ENCODE results near the gene CDC27. TPM values are rescaled to one million over a fixed set of nuclear protein-coding genes. Genes with fewer than 3 reads are reported as not detected.
"Not testable (repeated sequence)": the region's sequence is repeated elsewhere in the genome, so short reads cannot be mapped to it uniquely, and the experiment has no call there.

CDC27 gene
- total and polyA plus RNA-seq, 2 donors (not counting 3 experiments of a cell fraction or from before 2014, with no cell fraction given) = 76.1 to 172 TPM

GRCh38 chr17:47168896-47169295 lies 20.2 kb downstream of the CDC27 start:
- intact Hi-C loops (cut with micrococcal nuclease); H3K9me3 ChIP-seq (replicated peaks; ENCODE audit: control insufficient read depth, insufficient read depth, low read length); H4K20me1 ChIP-seq (replicated peaks; ENCODE audit: control insufficient read depth, extremely low read depth, insufficient read depth, low read length); H3K9ac ChIP-seq (replicated peaks; ENCODE audit: extremely low read depth, insufficient read depth, low read length); dilution Hi-C loops (cut with MboI; ENCODE audit: extremely low pct_ligation_motif_present, low sequenced_read_pairs); CTCF ChIA-PET; H3K4me2 ChIP-seq (ENCODE audit: insufficient read depth, low read length); H3K9me1 ChIP-seq (replicated peaks; ENCODE audit: control insufficient read depth, extremely low read depth, insufficient read depth, low read length); BruUV-seq (replicated peaks); DNase-seq (ENCODE audit: low read depth, low spot score); H3K4me3 ChIP-seq (replicated peaks in 1 of 3; ENCODE audit: insufficient read depth in 1 of 3, low read depth in 1 of 3, low read length in 3 of 3); H3K27ac ChIP-seq (ENCODE audit: insufficient read depth, low read depth, low read length); H3K27me3 ChIP-seq (ENCODE audit: control insufficient read depth in 2 of 2, insufficient read depth in 2 of 2, low read length in 2 of 2); POLR2A ChIA-PET; H2AFZ ChIP-seq (ENCODE audit: low read depth, low read length); FAIRE-seq: not testable (repeated sequence)
- Histone ChIP-seq H3K36me3 (ENCODE audit: control insufficient read depth in 2 of 2, extremely low read depth in 1 of 2, insufficient read depth in 2 of 2, low read length in 2 of 2) (peaks cover 9 to 22% of the 10 kb centered on the region in 2 experiments), H3K4me1 (ENCODE audit: control insufficient read depth, extremely low read depth, insufficient read depth, low read length) (peaks cover 11% of the 10 kb centered on the region), H3K79me2 (ENCODE audit: control insufficient read depth, insufficient read depth, low read length) (peaks cover 75% of the 10 kb centered on the region)

- H3K9me1 ChIP-seq (replicated peaks; ENCODE audit: control insufficient read depth, extremely low read depth, insufficient read depth, low read length); H3K9ac ChIP-seq (replicated peaks; ENCODE audit: extremely low read depth, insufficient read depth, low read length); DNase-seq (ENCODE audit: low read depth, low spot score); intact Hi-C loops (cut with micrococcal nuclease); H3K27ac ChIP-seq (ENCODE audit: insufficient read depth, low read depth, low read length); H3K4me3 ChIP-seq (replicated peaks in 1 of 3; ENCODE audit: insufficient read depth in 1 of 3, low read depth in 1 of 3, low read length in 3 of 3); H4K20me1 ChIP-seq (replicated peaks; ENCODE audit: control insufficient read depth, extremely low read depth, insufficient read depth, low read length); H3K4me2 ChIP-seq (ENCODE audit: insufficient read depth, low read length); H2AFZ ChIP-seq (ENCODE audit: low read depth, low read length); H3K9me3 ChIP-seq (replicated peaks; ENCODE audit: control insufficient read depth, insufficient read depth, low read length); FAIRE-seq; BruUV-seq (replicated peaks); POLR2A ChIA-PET; H3K27me3 ChIP-seq (ENCODE audit: control insufficient read depth in 2 of 2, insufficient read depth in 2 of 2, low read length in 2 of 2); dilution Hi-C loops (cut with MboI; ENCODE audit: extremely low pct_ligation_motif_present, low sequenced_read_pairs); CTCF ChIA-PET; H3K4me1 ChIP-seq (ENCODE audit: control insufficient read depth, extremely low read depth, insufficient read depth, low read length): not testable (repeated sequence)
- peaks cover 67% of the 10 kb centered on the region for H3K79me2 ChIP-seq (ENCODE audit: control insufficient read depth, insufficient read depth, low read length)
- peaks cover 9 to 18% of the 10 kb centered on the region in 2 experiments for H3K36me3 ChIP-seq (ENCODE audit: control insufficient read depth in 2 of 2, extremely low read depth in 1 of 2, insufficient read depth in 2 of 2, low read length in 2 of 2)
These were observed 22.2 kb downstream of the CDC27 start for GRCh38 chr17:47166854-47167253.

GRCh38 chr17:47165137-47165536 lies 24.0 kb downstream of the CDC27 start:
- Histone ChIP-seq H3K9ac (replicated peaks; ENCODE audit: extremely low read depth, insufficient read depth, low read length) (no peak overlapping the region), H3K4me3 (replicated peaks in 1 of 3; ENCODE audit: insufficient read depth in 1 of 3, low read depth in 1 of 3, low read length in 3 of 3) (no peak overlapping the region), H2AFZ (ENCODE audit: low read depth, low read length) (no peak overlapping the region), H3K36me3 (ENCODE audit: control insufficient read depth in 2 of 2, extremely low read depth in 1 of 2, insufficient read depth in 2 of 2, low read length in 2 of 2) (peaks cover 9 to 19% of the 10 kb centered on the region in 2 experiments), H3K9me3 (replicated peaks; ENCODE audit: control insufficient read depth, insufficient read depth, low read length) (no peaks in the 10 kb centered on the region), H3K79me2 (ENCODE audit: control insufficient read depth, insufficient read depth, low read length) (peaks cover 55% of the 10 kb centered on the region), H3K9me1 (replicated peaks; ENCODE audit: control insufficient read depth, extremely low read depth, insufficient read depth, low read length) (no peaks in the 10 kb centered on the region), H3K4me1 (ENCODE audit: control insufficient read depth, extremely low read depth, insufficient read depth, low read length) (no peaks in the 10 kb centered on the region), H4K20me1 (replicated peaks; ENCODE audit: control insufficient read depth, extremely low read depth, insufficient read depth, low read length) (no peaks in the 10 kb centered on the region), H3K27ac (ENCODE audit: insufficient read depth, low read depth, low read length) (no peak overlapping the region), H3K27me3 (ENCODE audit: control insufficient read depth in 2 of 2, insufficient read depth in 2 of 2, low read length in 2 of 2) (no peaks in the 10 kb centered on the region), H3K4me2 (ENCODE audit: insufficient read depth, low read length) (no peak overlapping the region)
- no peak for DNase-seq (ENCODE audit: low read depth, low spot score)
- no peak for FAIRE-seq
- dilution Hi-C loops (cut with MboI; ENCODE audit: extremely low pct_ligation_motif_present, low sequenced_read_pairs) = no loop called here
- no TSS peak for BruUV-seq (replicated peaks)
- ChIA-PET CTCF (no interaction called here), POLR2A (no interaction called here)
- intact Hi-C loops (cut with micrococcal nuclease) = no loop called here
- TF ChIP-seq JUN (IDR thresholded peaks at IDR 0.05; ENCODE audit: borderline replicate concordance, insufficient read depth, insufficient read length, low read depth) = no peak
- TF ChIP-seq MAX (IDR thresholded peaks at IDR 0.05; ENCODE audit: insufficient read depth, insufficient read length) = no peak
- no peak for TF ChIP-seq EZH2 (IDR thresholded peaks at IDR 0.05; ENCODE audit: borderline replicate concordance, low read depth, low read length, severe bottlenecking)
- no peak for TF ChIP-seq MYC (IDR thresholded peaks at IDR 0.05; ENCODE audit: low read depth, low read length)
- TF ChIP-seq POLR2AphosphoS5 (IDR thresholded peaks at IDR 0.05; ENCODE audit: insufficient read depth, low read depth, low read length) = no peak
- TF ChIP-seq CTCF (IDR thresholded peaks at IDR 0.05; ENCODE audit: extremely low read depth in 1 of 2, insufficient read depth in 1 of 2, low read depth in 1 of 2, low read length in 2 of 2) = no peak
- no peak for TF ChIP-seq GATA2 (IDR thresholded peaks at IDR 0.05; ENCODE audit: insufficient read depth, insufficient read length, low read depth, low read length)
- no peak for TF ChIP-seq FOS (IDR thresholded peaks at IDR 0.05; ENCODE audit: borderline replicate concordance, insufficient read depth, low read length)
- TF ChIP-seq POLR2A (IDR thresholded peaks at IDR 0.05; ENCODE audit: low read depth, low read length) = no peak
